PFSK-1 (cell line): ENCODE data around the gene TM4SF5.

Experiments
- FOXP2 ChIP-seq: optimal IDR thresholded peaks from 2 replicates; pipeline ENCODE3; 2011; ENCODE audit warnings: borderline replicate concordance, control low read depth, inconsistent platforms; ENCODE audit not compliant: insufficient read depth; ENCODE audit errors: extremely low read length, extremely low read depth
- POLR2AphosphoS5 ChIP-seq: IDR thresholded peaks from 2 replicates; pipeline ENCODE4 v1.6.1; 2012; ENCODE audit warnings: low read depth, mild to moderate bottlenecking, control low read depth, low read length, moderate library complexity
- REST ChIP-seq, 2 experiments: IDR thresholded peaks; 2 replicates each; pipeline versions ENCODE4 v1.6.1 to v1.8.0; 2011 to 2012; ENCODE audit warnings: low read depth in 2 of 2, low read length in 2 of 2, control low read depth in 1 of 2, inconsistent platforms in 1 of 2, mild to moderate bottlenecking in 1 of 2, moderate library complexity in 1 of 2; ENCODE audit not compliant: insufficient read depth in 1 of 2
- SIN3A ChIP-seq: IDR thresholded peaks from 2 replicates; pipeline ENCODE4 v1.6.1; 2012; ENCODE audit warnings: mild to moderate bottlenecking, low read length, moderate library complexity, borderline replicate concordance; ENCODE audit not compliant: insufficient read depth
- TAF1 ChIP-seq: IDR thresholded peaks from 2 replicates; pipeline ENCODE4 v1.6.1; 2012; ENCODE audit warnings: low read length, control low read depth, borderline replicate concordance; ENCODE audit not compliant: insufficient read depth

Gene TM4SF5

GRCh38 chr17:4747847-4748246 is 23.8 kb upstream of the TM4SF5 start:
- TF ChIP-seq TAF1 (no peak), FOXP2 (peak; percentile 20), REST (IDR thresholded peaks at IDR 0.05; ENCODE audit: insufficient read depth in 1 of 2, low read depth in 2 of 2, low read length in 2 of 2) (no peak)

GRCh38 chr17:4748686-4749085 is 23.0 kb upstream of the TM4SF5 start:
- no peak for TF ChIP-seq FOXP2
- TF ChIP-seq POLR2AphosphoS5: no peak
- TF ChIP-seq SIN3A: no peak
- TF ChIP-seq TAF1: no peak
- TF ChIP-seq REST (IDR thresholded peaks at IDR 0.05; ENCODE audit: insufficient read depth in 1 of 2, low read depth in 2 of 2, low read length in 2 of 2): no peak

- TF ChIP-seq REST (IDR thresholded peaks at IDR 0.05; ENCODE audit: insufficient read depth in 1 of 2, low read depth in 2 of 2, low read length in 2 of 2): no peak
- no peak for TF ChIP-seq TAF1
- no peak for TF ChIP-seq FOXP2
- no peak for TF ChIP-seq SIN3A
- no peak for TF ChIP-seq POLR2AphosphoS5
Observed at GRCh38 chr17:4750606-4751005, 21.1 kb upstream of the TM4SF5 start.

GRCh38 chr17:4751932-4752331 is 19.8 kb upstream of the TM4SF5 start:
- TF ChIP-seq SIN3A (no peak), FOXP2 (no peak), TAF1 (no peak), POLR2AphosphoS5 (no peak), REST (IDR thresholded peaks at IDR 0.05; ENCODE audit: insufficient read depth in 1 of 2, low read depth in 2 of 2, low read length in 2 of 2) (no peak)

GRCh38 chr17:4753392-4753791 is 18.3 kb upstream of the TM4SF5 start:
- no peak for TF ChIP-seq TAF1
- TF ChIP-seq REST (IDR thresholded peaks at IDR 0.05; ENCODE audit: insufficient read depth in 1 of 2, low read depth in 2 of 2, low read length in 2 of 2): no peak
- no peak for TF ChIP-seq FOXP2
- TF ChIP-seq POLR2AphosphoS5: no peak
- TF ChIP-seq SIN3A: no peak
